Measurements from ENCODE around the gene RBM20.

RBM20 gene

GRCh38 chr10:110815354-110816004 is 171.3 kb downstream of the RBM20 start:
- no peak for DNase-seq

GRCh38 chr10:110817614-110818013 is 173.5 kb downstream of the RBM20 start:
- no peak for DNase-seq

GRCh38 chr10:110818311-110819256 is 174.4 kb downstream of the RBM20 start:
- no peak for DNase-seq

- no peak for DNase-seq
Measured at GRCh38 chr10:110820321-110820814, 176.2 kb downstream of the RBM20 start.

GRCh38 chr10:110821508-110821907 is 177.4 kb downstream of the RBM20 start:
- no peak for DNase-seq

- no peak for DNase-seq
Measured at GRCh38 chr10:110822035-110822711, 178.0 kb downstream of the RBM20 start.

GRCh38 chr10:110822712-110823311 is 178.7 kb downstream of the RBM20 start:
- DNase-seq, result no peak

GRCh38 chr10:110824152-110824441 is 180.0 kb downstream of the RBM20 start:
- no peak for DNase-seq

- DNase-seq, result no peak
Measured at GRCh38 chr10:110824660-110825059, 180.5 kb downstream of the RBM20 start.

GRCh38 chr10:110825508-110825907 is 181.4 kb downstream of the RBM20 start:
- no peak for DNase-seq

GRCh38 chr10:110827410-110827809 is 183.3 kb downstream of the RBM20 start:
- no peak for DNase-seq

- DNase-seq, result no peak
Measured at GRCh38 chr10:110827875-110828274, 183.7 kb downstream of the RBM20 start.

- no peak for DNase-seq
Measured at GRCh38 chr10:110828525-110828924, 184.4 kb downstream of the RBM20 start.

GRCh38 chr10:110829721-110830410 is 185.7 kb downstream of the RBM20 start:
- DNase-seq, result no peak

GRCh38 chr10:110833234-110833940 is 189.3 kb downstream of the RBM20 start:
- DNase-seq, result no peak

- no peak for DNase-seq
Measured at GRCh38 chr10:110833941-110834628, 189.9 kb downstream of the RBM20 start.

GRCh38 chr10:110834629-110835301 is 190.6 kb downstream of the RBM20 start:
- no peak for DNase-seq

- DNase-seq, result no peak
Measured at GRCh38 chr10:110835841-110836240, 191.7 kb downstream of the RBM20 start.

GRCh38 chr10:110836706-110837105 is 192.6 kb downstream of the RBM20 start:
- no peak for DNase-seq

- DNase-seq, result no peak
Measured at GRCh38 chr10:110837418-110838171, 193.5 kb downstream of the RBM20 start.
